ENCODE results near the gene GMEB2.

Gene GMEB2

GRCh38 chr20:63553251-63553932 lies 73.5 kb downstream of the GMEB2 start:
- Histone ChIP-seq H4K12ac (ENCODE audit: low read depth, low read length) (peak overlapping the region; percentile 59), H2BK12ac (ENCODE audit: low read length) (no peak overlapping the region), H3K4me3 (ENCODE audit: low read depth, low read length) (peak overlapping the region; percentile 13), H4K91ac (ENCODE audit: low read depth, low read length) (peak overlapping the region; percentile 60), H3K9me3 (ENCODE audit: insufficient read depth, low read depth, low read length) (peaks cover 2% of the 10 kb centered on the region), H2BK5ac (ENCODE audit: low read depth, low read length, poor library complexity) (no peak overlapping the region), H3K79me1 (ENCODE audit: low read length) (peaks cover 3% of the 10 kb centered on the region), H3K9ac (ENCODE audit: low read length) (no peak overlapping the region), H3K23ac (ENCODE audit: low read length) (no peak overlapping the region), H3K27me3 (ENCODE audit: insufficient read depth, low read length) (no peaks in the 10 kb centered on the region), H2BK120ac (ENCODE audit: insufficient read depth, low read length, poor library complexity) (peak overlapping the region; percentile 47), H3K27ac (ENCODE audit: low read depth, low read length) (no peak overlapping the region), H2AK5ac (ENCODE audit: low read length) (no peak overlapping the region), H3K36me3 (ENCODE audit: control insufficient read depth in 1 of 2, insufficient read depth in 2 of 2, low read length in 2 of 2) (no peaks in the 10 kb centered on the region), H4K8ac (ENCODE audit: low read depth, low read length) (no peak overlapping the region), H3K4me2 (ENCODE audit: low read length) (peak overlapping the region; percentile 50), H3K4me1 (ENCODE audit: control insufficient read depth in 1 of 2, insufficient read depth in 2 of 2, low read length in 2 of 2) (peaks cover 6 to 7% of the 10 kb centered on the region in 2 experiments), H3K18ac (ENCODE audit: low read length) (peak overlapping the region; percentile 46), H3K14ac (ENCODE audit: low read length) (peak overlapping the region; percentile 42), H2AFZ (ENCODE audit: insufficient read depth, low read length, poor library complexity) (peak overlapping the region; percentile 62), H3K4ac (ENCODE audit: low read depth, low read length) (peak overlapping the region; percentile 15), H3K79me2 (ENCODE audit: control insufficient read depth, insufficient read depth, low read length, poor library complexity) (no peaks in the 10 kb centered on the region)
- peak in 1 of 2 donors; percentile 46 for DNase-seq
- no CpG with 5 or more reads among the region's 37 CpGs for WGBS (ENCODE audit: extremely low coverage, insufficient coverage, insufficient read length)

- H3K27ac ChIP-seq (ENCODE audit: low read depth, low read length), result no peak overlapping the region
- H3K79me2 ChIP-seq (ENCODE audit: control insufficient read depth, insufficient read depth, low read length, poor library complexity), result no peaks in the 10 kb centered on the region
- H3K14ac ChIP-seq (ENCODE audit: low read length), result no peak overlapping the region
- peaks cover 2% of the 10 kb centered on the region for H3K9me3 ChIP-seq (ENCODE audit: insufficient read depth, low read depth, low read length)
- peaks cover 6 to 7% of the 10 kb centered on the region in 2 experiments for H3K4me1 ChIP-seq (ENCODE audit: control insufficient read depth in 1 of 2, insufficient read depth in 2 of 2, low read length in 2 of 2)
- no peak overlapping the region for H4K8ac ChIP-seq (ENCODE audit: low read depth, low read length)
- H2BK120ac ChIP-seq (ENCODE audit: insufficient read depth, low read length, poor library complexity), result no peak overlapping the region
- H3K4ac ChIP-seq (ENCODE audit: low read depth, low read length), result no peak overlapping the region
- no peak overlapping the region for H3K4me2 ChIP-seq (ENCODE audit: low read length)
- H3K23ac ChIP-seq (ENCODE audit: low read length), result no peak overlapping the region
- H2AK5ac ChIP-seq (ENCODE audit: low read length), result no peak overlapping the region
- no peaks in the 10 kb centered on the region for H3K27me3 ChIP-seq (ENCODE audit: insufficient read depth, low read length)
- H3K36me3 ChIP-seq (ENCODE audit: control insufficient read depth in 1 of 2, insufficient read depth in 2 of 2, low read length in 2 of 2), result no peaks in the 10 kb centered on the region
- H3K9ac ChIP-seq (ENCODE audit: low read length), result no peak overlapping the region
- no peak overlapping the region for H2BK5ac ChIP-seq (ENCODE audit: low read depth, low read length, poor library complexity)
- no peak overlapping the region for H4K12ac ChIP-seq (ENCODE audit: low read depth, low read length)
- no CpG with 5 or more reads among the region's 15 CpGs for WGBS (ENCODE audit: extremely low coverage, insufficient coverage, insufficient read length)
- no peak overlapping the region for H2AFZ ChIP-seq (ENCODE audit: insufficient read depth, low read length, poor library complexity)
- no peak overlapping the region for H3K4me3 ChIP-seq (ENCODE audit: low read depth, low read length)
- no peak overlapping the region for H4K91ac ChIP-seq (ENCODE audit: low read depth, low read length)
- no peak overlapping the region for H3K18ac ChIP-seq (ENCODE audit: low read length)
- no peak overlapping the region for H2BK12ac ChIP-seq (ENCODE audit: low read length)
- H3K79me1 ChIP-seq (ENCODE audit: low read length), result peaks cover 3% of the 10 kb centered on the region
- no peak for DNase-seq
Measured at GRCh38 chr20:63552481-63553249, 74.2 kb downstream of the GMEB2 start.

- Histone ChIP-seq H3K4me2 (ENCODE audit: low read length) (no peak overlapping the region), H3K27ac (ENCODE audit: low read depth, low read length) (no peak overlapping the region), H2BK12ac (ENCODE audit: low read length) (no peak overlapping the region), H3K4me1 (ENCODE audit: control insufficient read depth in 1 of 2, insufficient read depth in 2 of 2, low read length in 2 of 2) (peaks cover 6 to 7% of the 10 kb centered on the region in 2 experiments), H3K23ac (ENCODE audit: low read length) (no peak overlapping the region), H3K9ac (ENCODE audit: low read length) (no peak overlapping the region), H2BK120ac (ENCODE audit: insufficient read depth, low read length, poor library complexity) (no peak overlapping the region), H3K4me3 (ENCODE audit: low read depth, low read length) (no peak overlapping the region), H3K79me1 (ENCODE audit: low read length) (peaks cover 3% of the 10 kb centered on the region), H3K36me3 (ENCODE audit: control insufficient read depth in 1 of 2, insufficient read depth in 2 of 2, low read length in 2 of 2) (no peaks in the 10 kb centered on the region), H4K12ac (ENCODE audit: low read depth, low read length) (no peak overlapping the region), H3K27me3 (ENCODE audit: insufficient read depth, low read length) (no peaks in the 10 kb centered on the region), H3K18ac (ENCODE audit: low read length) (no peak overlapping the region), H2BK5ac (ENCODE audit: low read depth, low read length, poor library complexity) (no peak overlapping the region), H3K9me3 (ENCODE audit: insufficient read depth, low read depth, low read length) (peaks cover 2% of the 10 kb centered on the region), H3K79me2 (ENCODE audit: control insufficient read depth, insufficient read depth, low read length, poor library complexity) (no peaks in the 10 kb centered on the region), H2AFZ (ENCODE audit: insufficient read depth, low read length, poor library complexity) (no peak overlapping the region), H4K8ac (ENCODE audit: low read depth, low read length) (no peak overlapping the region), H3K14ac (ENCODE audit: low read length) (no peak overlapping the region), H2AK5ac (ENCODE audit: low read length) (no peak overlapping the region), H4K91ac (ENCODE audit: low read depth, low read length) (no peak overlapping the region), H3K4ac (ENCODE audit: low read depth, low read length) (no peak overlapping the region)
- DNase-seq, result no peak
- no CpG with 5 or more reads among the region's 9 CpGs for WGBS (ENCODE audit: extremely low coverage, insufficient coverage, insufficient read length)
Measured at GRCh38 chr20:63551068-63551467, 75.8 kb downstream of the GMEB2 start.

- Histone ChIP-seq H2AFZ (ENCODE audit: insufficient read depth, low read length, poor library complexity) (no peak overlapping the region), H3K9ac (ENCODE audit: low read length) (no peak overlapping the region), H3K23ac (ENCODE audit: low read length) (no peak overlapping the region), H2BK12ac (ENCODE audit: low read length) (no peak overlapping the region), H3K79me2 (ENCODE audit: control insufficient read depth, insufficient read depth, low read length, poor library complexity) (no peaks in the 10 kb centered on the region), H4K91ac (ENCODE audit: low read depth, low read length) (no peak overlapping the region), H3K27ac (ENCODE audit: low read depth, low read length) (no peak overlapping the region), H3K4ac (ENCODE audit: low read depth, low read length) (no peak overlapping the region), H3K4me1 (ENCODE audit: control insufficient read depth in 1 of 2, insufficient read depth in 2 of 2, low read length in 2 of 2) (peaks cover 7 to 9% of the 10 kb centered on the region in 2 experiments), H3K4me2 (ENCODE audit: low read length) (no peak overlapping the region), H3K14ac (ENCODE audit: low read length) (no peak overlapping the region), H4K8ac (ENCODE audit: low read depth, low read length) (no peak overlapping the region), H3K27me3 (ENCODE audit: insufficient read depth, low read length) (no peaks in the 10 kb centered on the region), H3K9me3 (ENCODE audit: insufficient read depth, low read depth, low read length) (peaks cover 2% of the 10 kb centered on the region), H3K79me1 (ENCODE audit: low read length) (peaks cover 3% of the 10 kb centered on the region), H2BK5ac (ENCODE audit: low read depth, low read length, poor library complexity) (no peak overlapping the region), H3K18ac (ENCODE audit: low read length) (no peak overlapping the region), H2AK5ac (ENCODE audit: low read length) (no peak overlapping the region), H2BK120ac (ENCODE audit: insufficient read depth, low read length, poor library complexity) (no peak overlapping the region), H3K4me3 (ENCODE audit: low read depth, low read length) (no peak overlapping the region), H3K36me3 (ENCODE audit: control insufficient read depth in 1 of 2, insufficient read depth in 2 of 2, low read length in 2 of 2) (no peaks in the 10 kb centered on the region), H4K12ac (ENCODE audit: low read depth, low read length) (no peak overlapping the region)
- WGBS (ENCODE audit: extremely low coverage, insufficient coverage, insufficient read length), result no CpG with 5 or more reads among the region's 18 CpGs
- no peak for DNase-seq
Measured at GRCh38 chr20:63549679-63550282, 77.1 kb downstream of the GMEB2 start.
